ENCODE measurements around the gene OR13F1. TPM values are rescaled to one million over a fixed set of nuclear protein-coding genes. Genes with fewer than 3 reads are reported as not detected.
"Not testable (repeated sequence)": the region's sequence is repeated elsewhere in the genome, so short reads cannot be mapped to it uniquely, and the experiment has no call there.

Gene OR13F1
- total and polyA plus RNA-seq, 4 experiments from 2014 or later, result not detected

- H3K4me1 Mint-ChIP-seq, result no peaks in the 10 kb centered on the region
- Histone ChIP-seq H3K27ac (ENCODE audit: low read depth, low read length) (no peak overlapping the region), H3K27me3 (ENCODE audit: insufficient read depth, low read length) (no peaks in the 10 kb centered on the region), H3K4me3 (ENCODE audit: low read length in 2 of 2) (no peak overlapping the region), H3K36me3 (ENCODE audit: insufficient read depth, low read length) (no peaks in the 10 kb centered on the region), H3K4me1 (ENCODE audit: insufficient read depth, low read length) (no peaks in the 10 kb centered on the region), H3K9me3 (ENCODE audit: control insufficient read depth in 1 of 2, low read length in 2 of 2) (no peaks in the 10 kb centered on the region)
- intact Hi-C loops (cut with micrococcal nuclease), result no loop called here
- no peak overlapping the region for H3K27ac Mint-ChIP-seq
- H3K4me3 Mint-ChIP-seq, result no peak overlapping the region
- ChIA-PET POLR2A (ENCODE audit: partially characterized antibody) (no interaction called here), CTCF (ENCODE audit: partially characterized antibody) (no interaction called here)
- peaks cover 0 to 7% (median 0%) of the 10 kb centered on the region in 8 donors for H3K9me3 Mint-ChIP-seq
- no peaks in the 10 kb centered on the region for H3K36me3 Mint-ChIP-seq
- no peaks in the 10 kb centered on the region for H3K27me3 Mint-ChIP-seq
- DNase-seq, result no peak
These were observed 623 bp upstream of the OR13F1 start for GRCh38 chr9:104503440-104503839.

- H3K4me1 Mint-ChIP-seq, result no peaks in the 10 kb centered on the region
- no peaks in the 10 kb centered on the region for H3K27me3 Mint-ChIP-seq
- intact Hi-C loops (cut with micrococcal nuclease), result no loop called here
- Histone ChIP-seq H3K4me1 (ENCODE audit: insufficient read depth, low read length) (no peaks in the 10 kb centered on the region), H3K9me3 (ENCODE audit: control insufficient read depth in 1 of 2, low read length in 2 of 2) (no peaks in the 10 kb centered on the region), H3K4me3 (ENCODE audit: low read length in 2 of 2) (no peak overlapping the region), H3K27ac (ENCODE audit: low read depth, low read length) (no peak overlapping the region), H3K27me3 (ENCODE audit: insufficient read depth, low read length) (no peaks in the 10 kb centered on the region), H3K36me3 (ENCODE audit: insufficient read depth, low read length) (no peaks in the 10 kb centered on the region)
- ChIA-PET POLR2A (ENCODE audit: partially characterized antibody) (no interaction called here), CTCF (ENCODE audit: partially characterized antibody) (no interaction called here)
- peaks cover 0 to 9% (median 6%) of the 10 kb centered on the region in 8 donors for H3K9me3 Mint-ChIP-seq
- H3K36me3 Mint-ChIP-seq, result no peaks in the 10 kb centered on the region
- no peak for DNase-seq
- H3K4me3 Mint-ChIP-seq, result no peak overlapping the region
- H3K27ac Mint-ChIP-seq, result no peak overlapping the region
These were observed 2.5 kb downstream of the OR13F1 start for GRCh38 chr9:104506565-104506964.

GRCh38 chr9:104514901-104515300 is 10.8 kb downstream of the OR13F1 start:
- H3K36me3 Mint-ChIP-seq, result no peaks in the 10 kb centered on the region
- Histone ChIP-seq H3K9me3 (ENCODE audit: control insufficient read depth in 1 of 2, low read length in 2 of 2) (no peaks in the 10 kb centered on the region), H3K36me3 (ENCODE audit: insufficient read depth, low read length) (no peaks in the 10 kb centered on the region), H3K4me1 (ENCODE audit: insufficient read depth, low read length) (no peaks in the 10 kb centered on the region), H3K27me3 (ENCODE audit: insufficient read depth, low read length) (no peaks in the 10 kb centered on the region), H3K27ac (ENCODE audit: low read depth, low read length) (no peak overlapping the region), H3K4me3 (ENCODE audit: low read length in 2 of 2) (no peak overlapping the region)
- DNase-seq, result no peak
- no peak overlapping the region for H3K4me3 Mint-ChIP-seq
- no peak overlapping the region for H3K27ac Mint-ChIP-seq
- peaks cover 0 to 9% (median 3%) of the 10 kb centered on the region in 8 donors for H3K9me3 Mint-ChIP-seq
- ChIA-PET POLR2A (ENCODE audit: partially characterized antibody) (no interaction called here), CTCF (ENCODE audit: partially characterized antibody) (no interaction called here)
- no peaks in the 10 kb centered on the region for H3K4me1 Mint-ChIP-seq
- H3K27me3 Mint-ChIP-seq, result no peaks in the 10 kb centered on the region
- intact Hi-C loops (cut with micrococcal nuclease), result no loop called here

GRCh38 chr9:104520241-104520640 is 16.2 kb downstream of the OR13F1 start:
- H3K27ac Mint-ChIP-seq; H3K27me3 Mint-ChIP-seq; POLR2A ChIA-PET (ENCODE audit: partially characterized antibody); H3K4me1 Mint-ChIP-seq; CTCF ChIA-PET (ENCODE audit: partially characterized antibody); H3K4me3 Mint-ChIP-seq; H3K4me3 ChIP-seq (ENCODE audit: low read length in 2 of 2); DNase-seq; H3K27me3 ChIP-seq (ENCODE audit: insufficient read depth, low read length); H3K36me3 Mint-ChIP-seq; H3K27ac ChIP-seq (ENCODE audit: low read depth, low read length); H3K9me3 Mint-ChIP-seq; H3K9me3 ChIP-seq (ENCODE audit: control insufficient read depth in 1 of 2, low read length in 2 of 2); H3K36me3 ChIP-seq (ENCODE audit: insufficient read depth, low read length); intact Hi-C loops (cut with micrococcal nuclease); H3K4me1 ChIP-seq (ENCODE audit: insufficient read depth, low read length): not testable (repeated sequence)

GRCh38 chr9:104527109-104527508 is 23.0 kb downstream of the OR13F1 start, which contains the start of gene OR13C4:
Gene OR13C4, minus strand, starts transcription at chr9:104527209. Its CDS starts 0 bp downstream, at chr9:104527209.
- no peak within 1 kb of the TSS for H3K27ac ChIP-seq (ENCODE audit: low read depth, low read length)
- Mint-ChIP-seq H3K27me3 (no peaks in the 10 kb centered on the region), H3K4me1 (no peaks in the 10 kb centered on the region), H3K27ac (no peak within 1 kb of the TSS), H3K9me3 (peaks cover 0 to 6% (median 0%) of the 10 kb centered on the region in 8 donors), H3K4me3 (no peak within 1 kb of the TSS), H3K36me3 (no peaks in the 10 kb centered on the region)
- POLR2A ChIA-PET (ENCODE audit: partially characterized antibody), result no interaction called here
- H3K27me3 ChIP-seq (ENCODE audit: insufficient read depth, low read length), result no peaks in the 10 kb centered on the region
- no peak within 1 kb of the TSS for H3K4me3 ChIP-seq (ENCODE audit: low read length in 2 of 2)
- DNase-seq, result no peak
- CTCF ChIA-PET (ENCODE audit: partially characterized antibody), result no interaction called here
- intact Hi-C loops (cut with micrococcal nuclease), result no loop called here
- H3K9me3 ChIP-seq (ENCODE audit: control insufficient read depth in 1 of 2, low read length in 2 of 2), result no peaks in the 10 kb centered on the region
- no peaks in the 10 kb centered on the region for H3K36me3 ChIP-seq (ENCODE audit: insufficient read depth, low read length)
- no peaks in the 10 kb centered on the region for H3K4me1 ChIP-seq (ENCODE audit: insufficient read depth, low read length)

- Mint-ChIP-seq H3K4me1 (no peaks in the 10 kb centered on the region), H3K36me3 (no peaks in the 10 kb centered on the region), H3K27ac (no peak within 1 kb of the TSS), H3K27me3 (no peaks in the 10 kb centered on the region), H3K9me3 (no peaks in the 10 kb centered on the region), H3K4me3 (no peak within 1 kb of the TSS)
- Histone ChIP-seq H3K27ac (ENCODE audit: low read depth, low read length) (no peak within 1 kb of the TSS), H3K4me3 (ENCODE audit: low read length in 2 of 2) (no peak within 1 kb of the TSS), H3K27me3 (ENCODE audit: insufficient read depth, low read length) (no peaks in the 10 kb centered on the region), H3K4me1 (ENCODE audit: insufficient read depth, low read length) (no peaks in the 10 kb centered on the region), H3K9me3 (ENCODE audit: control insufficient read depth in 1 of 2, low read length in 2 of 2) (no peaks in the 10 kb centered on the region), H3K36me3 (ENCODE audit: insufficient read depth, low read length) (no peaks in the 10 kb centered on the region)
- ChIA-PET CTCF (ENCODE audit: partially characterized antibody) (no interaction called here), POLR2A (ENCODE audit: partially characterized antibody) (no interaction called here)
- DNase-seq, result no peak
- intact Hi-C loops (cut with micrococcal nuclease), result no loop called here
These were observed 32.7 kb downstream of the OR13F1 start, which contains the start of gene OR13C3 for GRCh38 chr9:104536756-104537155. Gene OR13C3, minus strand, starts transcription at chr9:104536856. Its CDS starts 133 bp downstream, at chr9:104536723.

GRCh38 chr9:104539275-104539674 is 35.2 kb downstream of the OR13F1 start:
- no peaks in the 10 kb centered on the region for H3K9me3 ChIP-seq (ENCODE audit: control insufficient read depth in 1 of 2, low read length in 2 of 2)
- POLR2A ChIA-PET (ENCODE audit: partially characterized antibody), result no interaction called here
- intact Hi-C loops (cut with micrococcal nuclease), result no loop called here
- Mint-ChIP-seq H3K4me3 (no peak overlapping the region), H3K36me3 (no peaks in the 10 kb centered on the region), H3K9me3 (no peaks in the 10 kb centered on the region), H3K4me1 (no peaks in the 10 kb centered on the region), H3K27me3 (no peaks in the 10 kb centered on the region), H3K27ac (no peak overlapping the region)
- CTCF ChIA-PET (ENCODE audit: partially characterized antibody), result no interaction called here
- H3K4me1 ChIP-seq (ENCODE audit: insufficient read depth, low read length), result no peaks in the 10 kb centered on the region
- H3K27me3 ChIP-seq (ENCODE audit: insufficient read depth, low read length), result no peaks in the 10 kb centered on the region
- no peak overlapping the region for H3K27ac ChIP-seq (ENCODE audit: low read depth, low read length)
- no peak for DNase-seq
- no peak overlapping the region for H3K4me3 ChIP-seq (ENCODE audit: low read length in 2 of 2)
- no peaks in the 10 kb centered on the region for H3K36me3 ChIP-seq (ENCODE audit: insufficient read depth, low read length)

GRCh38 chr9:104544644-104545043 is 40.6 kb downstream of the OR13F1 start:
- Mint-ChIP-seq H3K36me3 (no peaks in the 10 kb centered on the region), H3K4me3 (no peak overlapping the region), H3K9me3 (no peaks in the 10 kb centered on the region), H3K4me1 (no peaks in the 10 kb centered on the region), H3K27ac (no peak overlapping the region), H3K27me3 (no peaks in the 10 kb centered on the region)
- no peak for DNase-seq
- CTCF ChIA-PET (ENCODE audit: partially characterized antibody), result no interaction called here
- POLR2A ChIA-PET (ENCODE audit: partially characterized antibody), result no interaction called here
- no peaks in the 10 kb centered on the region for H3K9me3 ChIP-seq (ENCODE audit: control insufficient read depth in 1 of 2, low read length in 2 of 2)
- H3K4me1 ChIP-seq (ENCODE audit: insufficient read depth, low read length), result no peaks in the 10 kb centered on the region
- H3K4me3 ChIP-seq (ENCODE audit: low read length in 2 of 2), result no peak overlapping the region
- intact Hi-C loops (cut with micrococcal nuclease), result no loop called here
- H3K36me3 ChIP-seq (ENCODE audit: insufficient read depth, low read length), result no peaks in the 10 kb centered on the region
- no peak overlapping the region for H3K27ac ChIP-seq (ENCODE audit: low read depth, low read length)
- H3K27me3 ChIP-seq (ENCODE audit: insufficient read depth, low read length), result no peaks in the 10 kb centered on the region

Measured in CD4-positive, alpha-beta memory T cell (primary cell).